ENCODE measurements around the gene USH2A. TPM values are rescaled to one million over a fixed set of nuclear protein-coding genes. Genes with fewer than 3 reads are reported as not detected.

USH2A gene
- total RNA-seq, 1 experiment from 2014 or later: not detected

DNA sequence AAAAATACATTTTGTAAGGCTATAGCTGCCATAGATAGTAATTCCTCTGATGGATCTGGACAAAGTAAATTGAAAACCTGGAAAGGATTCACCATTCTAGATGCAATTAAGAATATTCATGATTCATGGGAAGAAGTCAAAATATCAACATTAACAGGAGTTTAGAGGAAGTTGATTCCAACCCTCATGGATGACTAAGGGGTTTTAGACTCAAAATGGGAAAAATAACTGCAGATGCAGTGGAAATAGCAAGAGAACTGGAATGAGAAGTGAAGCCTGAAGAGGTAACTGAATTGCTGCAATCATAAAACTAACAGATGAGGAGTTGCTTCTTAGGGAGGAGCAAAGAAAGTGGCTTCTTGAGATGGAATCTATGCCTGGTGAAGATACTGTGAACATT is 625.4 kb downstream of the USH2A start (continued):
- TF ChIP-seq ZNF274 (IDR thresholded peaks at IDR 0.05; ENCODE audit: low read depth, low read length) (no peak), JUND (IDR thresholded peaks at IDR 0.05) (no peak), POLR2AphosphoS5 (IDR thresholded peaks at IDR 0.05; ENCODE audit: low read depth, low read length) (no peak), FOSL1 (IDR thresholded peaks at IDR 0.05; ENCODE audit: low read depth) (no peak)
- TF ChIP-seq, protein P1, sequence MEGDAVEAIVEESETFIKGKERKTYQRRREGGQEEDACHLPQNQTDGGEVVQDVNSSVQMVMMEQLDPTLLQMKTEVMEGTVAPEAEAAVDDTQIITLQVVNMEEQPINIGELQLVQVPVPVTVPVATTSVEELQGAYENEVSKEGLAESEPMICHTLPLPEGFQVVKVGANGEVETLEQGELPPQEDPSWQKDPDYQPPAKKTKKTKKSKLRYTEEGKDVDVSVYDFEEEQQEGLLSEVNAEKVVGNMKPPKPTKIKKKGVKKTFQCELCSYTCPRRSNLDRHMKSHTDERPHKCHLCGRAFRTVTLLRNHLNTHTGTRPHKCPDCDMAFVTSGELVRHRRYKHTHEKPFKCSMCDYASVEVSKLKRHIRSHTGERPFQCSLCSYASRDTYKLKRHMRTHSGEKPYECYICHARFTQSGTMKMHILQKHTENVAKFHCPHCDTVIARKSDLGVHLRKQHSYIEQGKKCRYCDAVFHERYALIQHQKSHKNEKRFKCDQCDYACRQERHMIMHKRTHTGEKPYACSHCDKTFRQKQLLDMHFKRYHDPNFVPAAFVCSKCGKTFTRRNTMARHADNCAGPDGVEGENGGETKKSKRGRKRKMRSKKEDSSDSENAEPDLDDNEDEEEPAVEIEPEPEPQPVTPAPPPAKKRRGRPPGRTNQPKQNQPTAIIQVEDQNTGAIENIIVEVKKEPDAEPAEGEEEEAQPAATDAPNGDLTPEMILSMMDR (IDR thresholded peaks at IDR 0.05 in 2 of 3, conservative IDR thresholded peaks at IDR 0.05 in 1 of 3; ENCODE audit: borderline replicate concordance in 1 of 3, insufficient read depth in 1 of 3, low read depth in 2 of 3, low read length in 2 of 3): no peak

DNA sequence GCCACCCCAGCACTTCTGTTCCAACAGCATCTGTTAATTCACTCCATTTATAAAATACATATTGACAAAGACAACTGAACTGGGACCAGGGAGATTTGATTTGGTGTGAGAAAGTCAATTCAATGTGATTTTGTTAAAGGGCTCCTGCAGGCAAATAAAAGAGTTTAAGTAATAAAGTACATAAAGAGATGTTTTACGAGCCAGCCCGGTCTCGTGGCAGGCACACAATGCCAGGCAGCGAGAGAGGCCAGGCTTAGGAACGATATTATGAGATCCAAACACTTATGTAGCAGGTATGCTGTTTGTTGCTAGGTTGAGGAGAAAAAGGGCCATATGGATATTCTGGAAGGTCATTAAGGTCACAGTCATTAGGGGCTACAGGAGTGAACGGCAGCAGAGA is 629.1 kb downstream of the USH2A start:
- TF ChIP-seq FOSL1 (IDR thresholded peaks at IDR 0.05; ENCODE audit: low read depth): no peak
- TF ChIP-seq, protein P1 (IDR thresholded peaks at IDR 0.05 in 2 of 3, conservative IDR thresholded peaks at IDR 0.05 in 1 of 3; ENCODE audit: borderline replicate concordance in 1 of 3, insufficient read depth in 1 of 3, low read depth in 2 of 3, low read length in 2 of 3): no peak
- TF ChIP-seq, protein P2, sequence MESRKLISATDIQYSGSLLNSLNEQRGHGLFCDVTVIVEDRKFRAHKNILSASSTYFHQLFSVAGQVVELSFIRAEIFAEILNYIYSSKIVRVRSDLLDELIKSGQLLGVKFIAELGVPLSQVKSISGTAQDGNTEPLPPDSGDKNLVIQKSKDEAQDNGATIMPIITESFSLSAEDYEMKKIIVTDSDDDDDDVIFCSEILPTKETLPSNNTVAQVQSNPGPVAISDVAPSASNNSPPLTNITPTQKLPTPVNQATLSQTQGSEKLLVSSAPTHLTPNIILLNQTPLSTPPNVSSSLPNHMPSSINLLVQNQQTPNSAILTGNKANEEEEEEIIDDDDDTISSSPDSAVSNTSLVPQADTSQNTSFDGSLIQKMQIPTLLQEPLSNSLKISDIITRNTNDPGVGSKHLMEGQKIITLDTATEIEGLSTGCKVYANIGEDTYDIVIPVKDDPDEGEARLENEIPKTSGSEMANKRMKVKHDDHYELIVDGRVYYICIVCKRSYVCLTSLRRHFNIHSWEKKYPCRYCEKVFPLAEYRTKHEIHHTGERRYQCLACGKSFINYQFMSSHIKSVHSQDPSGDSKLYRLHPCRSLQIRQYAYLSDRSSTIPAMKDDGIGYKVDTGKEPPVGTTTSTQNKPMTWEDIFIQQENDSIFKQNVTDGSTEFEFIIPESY (IDR thresholded peaks at IDR 0.05; ENCODE audit: extremely low read depth, insufficient replicate concordance, low read length): no peak
- TF ChIP-seq ZFX (IDR thresholded peaks at IDR 0.05): no peak
- TF ChIP-seq JUND (IDR thresholded peaks at IDR 0.05): no peak
- TF ChIP-seq RAD21 (IDR thresholded peaks at IDR 0.05; ENCODE audit: low read depth): no peak
- no peak for TF ChIP-seq EZH2phosphoT487 (IDR thresholded peaks at IDR 0.05; ENCODE audit: borderline replicate concordance)
- no peak for TF ChIP-seq POLR2A (IDR thresholded peaks at IDR 0.05; ENCODE audit: borderline replicate concordance, extremely low read depth, insufficient read depth, insufficient read length)
- TF ChIP-seq YY1 (IDR thresholded peaks at IDR 0.05; ENCODE audit: extremely low read depth, insufficient replicate concordance, low read depth, low read length): no peak
- TF ChIP-seq CBX3 (IDR thresholded peaks at IDR 0.05; ENCODE audit: low read depth): no peak
- POLR2A ChIA-PET: no interaction called here

More for the DNA sequence above, 629.1 kb downstream of the USH2A start:
- Histone ChIP-seq H3K9me3 (ENCODE audit: control insufficient read depth in 1 of 2, insufficient read depth in 1 of 2, low read depth in 1 of 2, low read length in 2 of 2) (no peaks in the 10 kb centered on the region), H3K4me1 (ENCODE audit: control insufficient read depth in 1 of 2, insufficient read depth in 2 of 2, low read length in 2 of 2) (no peaks in the 10 kb centered on the region), H3K79me2 (ENCODE audit: insufficient read depth, low read length) (no peaks in the 10 kb centered on the region), H3K27ac (ENCODE audit: low read depth, low read length) (no peak overlapping the region), H3K4me3 (replicated peaks in 1 of 2; ENCODE audit: low read depth in 1 of 2, low read length in 2 of 2) (no peak overlapping the region), H3K4me2 (ENCODE audit: low read length) (no peak overlapping the region), H3K27me3 (ENCODE audit: insufficient read depth, low read length) (no peaks in the 10 kb centered on the region), H2AFZ (ENCODE audit: low read depth, low read length, poor library complexity, severe bottlenecking) (no peak overlapping the region), H3K36me3 (ENCODE audit: control insufficient read depth in 1 of 2, insufficient read depth in 2 of 2, low read length in 2 of 2) (no peaks in the 10 kb centered on the region), H3K9ac (ENCODE audit: low read length) (no peak overlapping the region), H4K20me1 (ENCODE audit: insufficient read depth) (no peaks in the 10 kb centered on the region), H3K9me2 (ENCODE audit: insufficient read depth) (no peaks in the 10 kb centered on the region)
- RAD21 ChIA-PET (ENCODE audit: low non-redundant PET in 1 of 2, low total read pairs in 2 of 2, uncharacterized antibody in 2 of 2, unreplicated experiment in 2 of 2): no interaction called here
- DNase-seq (ENCODE audit: low read depth, low spot score) (no peak), ATAC-seq (no peak)
- intact Hi-C loops (cut with micrococcal nuclease): no loop called here
- BruUV-seq (replicated peaks): no TSS peak
- CTCF ChIA-PET: no interaction called here

Measured in HCT116 (cell line).